Coronary artery (tissue), 2 donors: ENCODE results near the gene TGFBR2.

Experiments
- DNase-seq: peaks from one replicate; pipeline ENCODE4 v3.0.0-alpha.2; 2017; ENCODE audit warnings: low spot score
- H3K27ac ChIP-seq, 2 donors: fragments of 200-600 bp; sonication (generic); one replicate each; pipeline ENCODE4 v1.5.1; 2016 to 2019
- H3K4me3 ChIP-seq: fragments of 200-600 bp; sonication (generic); 2 replicates; pipeline ENCODE4 v1.5.1; 2016; ENCODE audit warnings: mild to moderate bottlenecking, moderate library complexity
- CTCF ChIP-seq: fragments of 200-600 bp; sonication (generic); IDR thresholded peaks from one replicate; pipeline ENCODE4 v1.5.1; 2019; ENCODE audit warnings: antibody characterized with exemption

Gene TGFBR2

GRCh38 chr3:30628901-30629590 lies 22.6 kb downstream of the TGFBR2 start:
- Histone ChIP-seq H3K27ac (peak overlapping the region; percentile 38 to 81), H3K4me3 (peak overlapping the region; percentile 25)
- no peak for DNase-seq
- no peak for TF ChIP-seq CTCF

- Histone ChIP-seq H3K4me3 (peak overlapping the region; percentile 25), H3K27ac (peak overlapping the region; percentile 38 to 81)
- no peak for TF ChIP-seq CTCF
- no peak for DNase-seq
Measured at GRCh38 chr3:30629746-30630145, 23.3 kb downstream of the TGFBR2 start.

- DNase-seq = no peak
- Histone ChIP-seq H3K27ac (peak overlapping the region; percentile 48 to 81), H3K4me3 (peak overlapping the region; percentile 11)
- no peak for TF ChIP-seq CTCF
Measured at GRCh38 chr3:30630238-30631030, 24.0 kb downstream of the TGFBR2 start.

DNA sequence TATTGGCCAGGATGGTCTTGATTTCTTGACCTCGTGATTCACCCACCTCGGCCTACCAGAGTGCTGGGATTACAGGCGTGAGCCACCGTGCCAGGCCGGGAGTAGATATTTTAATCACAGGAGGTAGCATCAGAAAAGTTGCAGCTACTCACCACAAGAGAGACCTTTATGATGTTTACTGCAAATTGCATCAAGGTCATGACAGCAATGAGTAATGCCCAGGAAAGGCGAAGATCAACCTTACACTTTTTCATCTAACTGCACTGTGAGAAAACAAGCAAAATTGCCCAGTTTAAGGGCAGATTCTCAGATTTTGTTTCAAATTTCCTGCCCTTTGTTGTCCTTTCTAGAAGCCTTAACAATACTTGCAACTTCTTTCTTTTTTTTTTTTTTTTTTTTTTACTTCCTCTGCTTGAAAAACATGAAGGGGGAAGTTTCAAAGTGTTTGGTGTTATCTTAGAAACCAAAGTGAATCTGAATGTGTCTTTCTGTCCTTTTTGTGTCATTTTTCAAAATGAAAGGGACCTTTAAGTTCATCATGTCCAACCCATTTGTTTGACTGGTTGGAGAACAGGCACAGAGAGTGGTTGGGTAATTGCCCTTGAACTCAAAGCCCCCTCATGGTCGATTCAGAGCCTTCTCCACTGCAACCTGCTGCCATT lies 25.0 kb downstream of the TGFBR2 start:
- no peak for DNase-seq
- TF ChIP-seq CTCF = no peak
- peak overlapping the region; percentile 48 to 64 for H3K27ac ChIP-seq
- no peak overlapping the region for H3K4me3 ChIP-seq

DNA sequence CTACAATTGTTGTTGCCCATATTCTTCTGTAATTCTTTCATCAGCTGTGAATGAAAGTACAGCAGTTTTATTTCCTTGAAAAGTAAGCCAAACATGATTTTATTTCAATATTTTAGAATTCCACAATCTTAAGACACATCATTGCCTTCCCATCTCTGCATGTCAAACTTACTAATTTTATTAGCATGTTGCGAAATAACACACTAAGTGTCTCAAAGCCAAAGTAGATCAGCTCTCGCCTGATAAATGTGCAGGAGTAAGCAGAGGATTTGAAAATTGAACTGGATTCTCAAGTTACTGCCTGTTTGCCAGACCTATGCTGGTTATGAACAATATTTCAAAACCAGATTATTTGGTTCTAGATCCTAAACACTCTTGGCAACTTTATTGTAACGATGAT lies 25.7 kb downstream of the TGFBR2 start:
- no peak for TF ChIP-seq CTCF
- H3K4me3 ChIP-seq = no peak overlapping the region
- peak overlapping the region in 1 of 2 donors; percentile 64 for H3K27ac ChIP-seq
- DNase-seq = no peak

DNA sequence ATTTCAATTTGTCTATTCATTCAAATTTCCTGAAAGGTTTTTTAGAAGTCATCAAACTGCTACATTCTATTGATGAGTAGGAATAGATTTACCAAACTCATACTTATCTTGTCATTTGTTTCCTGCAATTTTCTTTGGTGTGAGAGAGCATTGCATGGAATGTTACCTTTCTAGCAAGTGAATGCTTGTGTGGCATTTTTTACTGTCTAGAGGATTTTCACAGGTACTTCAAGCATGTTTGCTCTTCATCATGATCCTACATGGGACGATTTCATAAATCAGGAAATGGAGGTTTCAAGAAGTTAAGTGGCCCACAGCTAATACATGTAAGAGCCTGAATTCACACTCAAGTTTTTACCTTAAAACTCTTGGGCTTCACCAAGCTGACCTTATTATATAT lies 26.1 kb downstream of the TGFBR2 start:
- H3K4me3 ChIP-seq = no peak overlapping the region
- DNase-seq = no peak
- TF ChIP-seq CTCF = no peak
- peak overlapping the region in 1 of 2 donors; percentile 64 for H3K27ac ChIP-seq
